ENCODE data around the gene IFNA17. TPM values are rescaled to one million over a fixed set of nuclear protein-coding genes. Genes with fewer than 3 reads are reported as not detected.
"Not testable (repeated sequence)": the region's sequence is repeated elsewhere in the genome, so short reads cannot be mapped to it uniquely, and the experiment has no call there.

The IFNA17 gene
- total RNA-seq, 1 donor from 2014 or later, result not detected

DNA sequence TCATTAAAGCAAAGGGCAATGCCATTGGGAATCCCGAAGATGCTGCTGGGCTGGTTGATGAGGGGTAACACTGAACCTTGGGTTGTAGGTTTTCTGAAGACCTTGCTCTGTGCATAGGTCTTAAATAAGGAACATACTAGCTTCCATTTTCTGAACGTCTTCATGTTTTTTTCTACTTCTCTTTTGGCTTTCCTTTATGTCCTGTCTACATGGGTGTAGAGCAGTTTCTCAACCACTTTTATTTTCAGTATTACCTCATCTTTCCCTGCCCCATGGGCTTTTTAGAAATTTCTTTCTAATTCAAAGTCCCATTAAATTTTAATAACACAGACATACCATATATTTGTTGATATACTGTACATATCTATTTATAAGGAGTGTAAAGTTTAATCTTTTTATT, 11.9 kb upstream of the IFNA17 start, which contains the start of gene IFNA14:
Gene IFNA14, minus strand, starts transcription at position 95 of the 400 bp plus-strand sequence. Its CDS starts 70 bp downstream, at position 25.
- ATAC-seq (no peak), DNase-seq (no peak)

DNA sequence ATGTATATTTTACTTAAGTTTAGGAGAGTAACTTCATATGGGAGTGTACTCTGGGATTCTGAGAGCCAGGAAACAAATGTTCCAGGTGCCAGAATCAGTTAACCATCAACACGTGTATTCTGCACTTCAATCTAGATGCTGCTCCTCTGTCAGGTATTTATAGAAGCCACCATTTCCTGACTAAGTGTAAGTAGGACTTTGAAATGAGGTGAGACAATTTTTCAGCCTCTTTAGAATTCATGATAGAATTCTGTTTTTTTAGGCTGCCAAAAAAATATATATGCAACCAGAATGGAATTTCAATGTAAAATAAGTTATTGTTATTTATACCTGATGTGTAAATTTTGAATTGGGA, 8.3 kb upstream of the IFNA17 start:
- ATAC-seq; H3K27me3 ChIP-seq (ENCODE audit: low read depth); intact Hi-C loops (cut with DNase I); H3K4me1 ChIP-seq; H3K9me3 ChIP-seq; DNase-seq; H3K36me3 ChIP-seq; H3K27ac ChIP-seq; H3K4me3 ChIP-seq: not testable (repeated sequence)

More for the DNA sequence above, 11.9 kb upstream of the IFNA17 start, which contains the start of gene IFNA14:
- Histone ChIP-seq H3K4me1 (no peaks in the 10 kb centered on the region), H3K9me3 (no peaks in the 10 kb centered on the region), H3K4me3 (no peak within 1 kb of the TSS), H3K27me3 (ENCODE audit: low read depth) (no peaks in the 10 kb centered on the region), H3K27ac (no peak within 1 kb of the TSS), H3K36me3 (no peaks in the 10 kb centered on the region)
- TF ChIP-seq, protein P1, sequence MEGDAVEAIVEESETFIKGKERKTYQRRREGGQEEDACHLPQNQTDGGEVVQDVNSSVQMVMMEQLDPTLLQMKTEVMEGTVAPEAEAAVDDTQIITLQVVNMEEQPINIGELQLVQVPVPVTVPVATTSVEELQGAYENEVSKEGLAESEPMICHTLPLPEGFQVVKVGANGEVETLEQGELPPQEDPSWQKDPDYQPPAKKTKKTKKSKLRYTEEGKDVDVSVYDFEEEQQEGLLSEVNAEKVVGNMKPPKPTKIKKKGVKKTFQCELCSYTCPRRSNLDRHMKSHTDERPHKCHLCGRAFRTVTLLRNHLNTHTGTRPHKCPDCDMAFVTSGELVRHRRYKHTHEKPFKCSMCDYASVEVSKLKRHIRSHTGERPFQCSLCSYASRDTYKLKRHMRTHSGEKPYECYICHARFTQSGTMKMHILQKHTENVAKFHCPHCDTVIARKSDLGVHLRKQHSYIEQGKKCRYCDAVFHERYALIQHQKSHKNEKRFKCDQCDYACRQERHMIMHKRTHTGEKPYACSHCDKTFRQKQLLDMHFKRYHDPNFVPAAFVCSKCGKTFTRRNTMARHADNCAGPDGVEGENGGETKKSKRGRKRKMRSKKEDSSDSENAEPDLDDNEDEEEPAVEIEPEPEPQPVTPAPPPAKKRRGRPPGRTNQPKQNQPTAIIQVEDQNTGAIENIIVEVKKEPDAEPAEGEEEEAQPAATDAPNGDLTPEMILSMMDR (IDR thresholded peaks at IDR 0.05), result no peak
- intact Hi-C loops (cut with DNase I), result no loop called here

DNA sequence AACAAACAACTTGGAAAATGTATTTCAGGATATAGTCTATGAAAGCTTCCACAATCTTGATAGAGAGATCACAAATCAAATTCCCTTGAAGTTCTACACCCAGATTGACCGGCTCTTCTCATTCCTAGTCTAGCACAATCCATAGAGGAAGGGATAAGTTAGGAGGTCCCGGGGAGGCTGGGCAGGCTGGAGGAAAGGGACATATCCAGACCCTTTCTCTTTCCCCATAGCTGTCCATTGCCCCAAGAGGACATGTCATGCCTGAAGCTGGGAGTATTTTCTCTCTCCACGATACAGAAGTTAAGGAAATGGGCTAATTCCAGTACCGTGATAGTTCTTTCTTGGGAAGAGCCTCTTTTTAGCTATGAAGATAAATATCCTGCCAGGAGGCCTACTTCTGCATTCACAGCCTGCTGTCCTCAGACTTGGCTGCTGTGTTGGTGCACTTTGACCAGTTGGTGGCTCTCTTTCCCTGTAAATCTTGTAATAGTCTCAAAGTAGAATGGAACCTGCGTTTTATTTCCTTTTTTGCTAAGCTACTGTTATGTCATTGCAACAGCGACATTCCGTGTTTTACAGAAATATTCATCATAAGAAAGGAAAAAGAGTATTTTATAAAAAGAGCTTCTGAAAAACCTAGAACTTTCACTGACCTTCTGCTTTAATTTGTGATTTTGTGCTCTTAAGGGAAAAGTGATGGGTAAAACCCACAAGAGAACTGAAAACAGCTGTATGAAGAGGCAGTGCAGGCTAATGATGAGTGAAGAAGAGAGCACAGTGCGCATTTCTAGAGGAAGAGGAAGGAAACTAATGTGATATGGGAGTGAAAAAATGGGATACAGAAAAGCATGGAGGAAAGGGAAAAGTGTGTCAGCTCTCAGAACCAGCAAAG, 7.7 kb upstream of the IFNA17 start:
- intact Hi-C loops (cut with DNase I); H3K27ac ChIP-seq; H3K27me3 ChIP-seq (ENCODE audit: low read depth); H3K36me3 ChIP-seq; H3K4me3 ChIP-seq; H3K4me1 ChIP-seq; H3K9me3 ChIP-seq: not testable (repeated sequence)
- peak; percentile 69 to 80 for ATAC-seq
- TF ChIP-seq, protein P1 (IDR thresholded peaks at IDR 0.05), result peak; percentile 56
- peak; percentile 38 for DNase-seq

DNA sequence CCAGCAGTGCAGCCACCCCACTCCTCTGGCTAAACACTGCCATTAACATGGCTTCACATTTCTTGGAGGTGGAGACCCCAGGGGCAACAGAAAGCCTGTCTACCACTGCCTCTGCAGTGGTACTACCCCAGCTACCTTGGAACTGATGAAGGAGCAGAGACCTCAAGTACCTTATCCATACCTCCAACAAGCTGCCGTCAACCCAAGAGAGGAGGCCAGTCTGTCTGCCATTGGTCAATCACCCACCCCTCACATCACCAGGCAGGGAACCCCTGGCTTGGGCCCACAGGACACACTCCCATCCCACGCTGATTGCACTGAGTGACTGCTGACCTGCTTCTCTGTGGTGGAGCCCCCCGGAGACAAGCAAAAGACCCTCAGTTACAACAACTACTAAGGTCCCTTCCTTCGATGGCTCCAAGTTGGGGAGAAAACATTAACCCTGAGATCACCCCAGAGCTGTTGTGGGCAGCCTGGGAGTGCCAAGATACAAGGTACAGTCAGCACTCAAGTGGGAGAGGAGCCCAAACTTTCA, 6.2 kb upstream of the IFNA17 start:
- no peak for ATAC-seq
- TF ChIP-seq, protein P1 (IDR thresholded peaks at IDR 0.05), result no peak

DNA sequence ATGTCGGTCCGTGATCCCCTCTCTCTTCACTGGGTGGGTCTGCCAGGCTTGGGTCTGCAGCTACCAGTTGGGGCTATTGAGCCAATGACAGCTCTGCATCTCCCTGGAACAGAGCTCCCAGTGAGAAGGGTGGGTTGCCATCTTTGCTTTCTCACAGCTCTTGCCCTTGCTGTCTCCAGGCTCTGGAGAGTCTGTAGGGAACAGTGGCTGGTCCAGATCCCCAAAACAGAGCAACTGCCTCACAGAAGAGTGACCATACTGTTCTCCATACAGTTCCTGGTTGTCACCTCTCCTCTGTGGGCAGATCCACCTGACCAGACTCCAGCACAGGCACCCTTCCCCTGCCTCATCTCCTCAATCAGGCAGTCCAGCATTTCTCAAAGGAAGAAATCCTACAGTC, 5.2 kb upstream of the IFNA17 start:
- Histone ChIP-seq H3K27ac (no peak overlapping the region), H3K4me3 (no peak overlapping the region), H3K27me3 (ENCODE audit: low read depth) (no peaks in the 10 kb centered on the region), H3K4me1 (no peaks in the 10 kb centered on the region), H3K36me3 (no peaks in the 10 kb centered on the region), H3K9me3 (no peaks in the 10 kb centered on the region)
- intact Hi-C loops (cut with DNase I), result no loop called here
- DNase-seq, result no peak
- no peak for ATAC-seq
- TF ChIP-seq, protein P1 (IDR thresholded peaks at IDR 0.05), result no peak

More for the DNA sequence above, 6.2 kb upstream of the IFNA17 start:
- Histone ChIP-seq H3K9me3 (no peaks in the 10 kb centered on the region), H3K4me3 (no peak overlapping the region), H3K27ac (no peak overlapping the region), H3K27me3 (ENCODE audit: low read depth) (no peaks in the 10 kb centered on the region), H3K36me3 (no peaks in the 10 kb centered on the region), H3K4me1 (no peaks in the 10 kb centered on the region)
- intact Hi-C loops (cut with DNase I), result no loop called here
- peak; percentile 16 for DNase-seq

DNA sequence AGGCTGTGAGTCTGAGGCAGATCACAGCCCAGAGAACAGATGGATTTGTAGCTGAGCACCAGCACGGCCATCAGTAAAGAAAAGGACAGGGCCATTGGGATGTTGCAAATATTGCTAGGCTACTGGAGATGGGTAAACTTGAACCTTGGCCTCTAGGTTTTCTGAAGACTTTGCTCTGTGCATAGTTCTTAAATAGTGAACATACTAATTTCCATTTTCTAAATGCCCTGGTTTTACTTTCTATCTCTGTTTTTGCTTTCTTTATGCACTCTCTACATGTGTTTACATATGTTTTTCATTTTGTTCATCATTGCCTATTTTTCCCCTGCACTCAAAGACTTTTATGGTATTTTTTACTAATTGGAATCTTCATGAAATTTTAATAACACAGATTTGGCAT, 10.8 kb downstream of the IFNA17 start, which contains the start of gene IFNA16:
Gene IFNA16, minus strand, starts transcription at position 101 of the 400 bp plus-strand sequence. Its CDS starts 6 bp downstream, at position 95.
- H3K4me3 ChIP-seq; DNase-seq; H3K36me3 ChIP-seq; H3K4me1 ChIP-seq; H3K27ac ChIP-seq; H3K27me3 ChIP-seq (ENCODE audit: low read depth); intact Hi-C loops (cut with DNase I); ATAC-seq; H3K9me3 ChIP-seq: not testable (repeated sequence)

DNA sequence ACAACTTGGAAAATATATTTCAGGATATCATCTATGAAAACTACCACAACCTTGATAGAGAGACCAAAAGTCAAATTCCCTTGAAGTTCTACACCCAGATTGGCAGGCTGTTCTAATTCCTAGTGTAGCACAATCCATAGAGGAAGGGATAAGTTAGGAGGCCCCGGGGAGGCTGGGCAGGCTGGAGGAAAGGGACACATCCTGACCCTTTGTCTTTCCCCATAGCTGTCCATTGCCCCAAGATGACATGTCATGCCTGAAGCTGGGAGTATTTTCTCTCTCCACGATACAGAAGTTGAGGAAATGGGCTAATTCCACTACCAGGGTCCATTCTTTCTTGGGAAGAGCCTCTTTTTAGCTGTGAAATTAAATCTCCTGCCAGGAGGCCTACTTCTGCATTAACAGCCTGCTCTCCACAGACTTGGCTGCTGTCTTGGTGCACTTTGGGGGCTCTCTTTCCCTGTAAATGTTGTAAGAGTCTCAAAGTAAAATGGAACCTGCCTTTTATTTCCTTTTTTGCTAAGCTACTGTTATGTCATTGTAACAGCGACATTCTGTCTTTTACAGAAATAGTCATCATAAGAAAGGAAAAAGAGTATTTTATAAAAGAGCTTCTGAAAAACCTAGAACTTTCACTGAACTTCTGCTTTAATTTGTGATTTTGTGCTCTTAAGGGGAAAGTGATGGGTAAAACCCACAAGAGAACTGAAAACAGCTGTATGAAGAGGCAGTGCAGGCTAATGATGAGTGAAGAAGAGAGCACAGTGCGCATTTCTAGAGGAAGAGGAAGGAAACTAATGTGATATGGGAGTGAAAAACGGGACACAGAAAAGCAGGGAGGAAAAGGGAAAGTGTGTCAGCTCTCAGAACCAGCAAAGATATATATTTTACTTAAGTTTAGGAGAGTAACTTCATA, 14.4 kb downstream of the IFNA17 start:
- DNase-seq; H3K36me3 ChIP-seq; intact Hi-C loops (cut with DNase I); H3K27ac ChIP-seq; H3K27me3 ChIP-seq (ENCODE audit: low read depth); H3K4me1 ChIP-seq; H3K4me3 ChIP-seq; ATAC-seq; H3K9me3 ChIP-seq: not testable (repeated sequence)

DNA sequence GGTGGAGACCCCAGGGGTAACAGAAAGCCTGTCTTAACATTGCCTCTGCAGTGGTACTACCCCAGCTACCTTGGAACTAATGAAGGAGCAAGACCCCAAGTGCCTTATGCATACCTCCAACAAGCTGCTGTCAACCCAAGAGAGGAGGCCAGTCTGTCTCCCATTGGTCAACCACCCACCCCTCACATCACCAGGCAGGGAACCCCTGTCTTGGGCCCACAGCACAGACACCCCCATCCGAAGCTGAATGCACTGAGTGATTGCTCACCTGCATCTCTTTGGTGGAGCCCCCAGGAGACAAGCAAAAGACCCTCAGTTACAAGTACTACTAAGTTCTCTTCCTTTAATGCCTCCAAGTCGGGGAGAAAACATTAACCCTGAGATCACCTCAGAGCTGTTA, 15.9 kb downstream of the IFNA17 start:
- peak in 1 of 2 donors; percentile 29 for ATAC-seq
- H3K36me3 ChIP-seq; H3K27ac ChIP-seq; DNase-seq; H3K4me3 ChIP-seq; H3K4me1 ChIP-seq; intact Hi-C loops (cut with DNase I); H3K27me3 ChIP-seq (ENCODE audit: low read depth); H3K9me3 ChIP-seq: not testable (repeated sequence)

DNA sequence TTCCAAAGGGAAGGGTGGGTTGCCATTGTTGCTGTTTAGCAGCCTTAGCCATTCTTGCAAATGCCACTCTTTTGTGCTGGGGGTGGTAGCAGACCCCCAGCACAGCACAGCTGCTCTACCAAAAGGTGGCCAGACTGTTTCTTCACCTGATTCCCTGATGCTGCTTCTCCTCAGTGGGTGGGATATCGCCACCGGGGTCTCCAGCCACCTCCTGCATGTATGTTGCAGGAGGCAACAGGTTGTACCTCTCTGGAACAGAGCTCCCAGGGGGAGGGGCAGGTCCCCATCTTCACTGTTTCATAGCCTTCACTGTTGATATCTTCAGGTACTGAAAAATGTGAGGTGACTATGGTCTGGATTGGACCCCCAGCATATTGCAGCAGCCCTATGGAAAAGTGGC, 17.2 kb downstream of the IFNA17 start:
- H3K9me3 ChIP-seq; intact Hi-C loops (cut with DNase I); H3K4me3 ChIP-seq; H3K27me3 ChIP-seq (ENCODE audit: low read depth); H3K36me3 ChIP-seq; DNase-seq; H3K4me1 ChIP-seq; H3K27ac ChIP-seq; ATAC-seq: not testable (repeated sequence)
